Caco-2 (cell line): ENCODE data around the gene SLC35E1. TPM values are rescaled to one million over a fixed set of nuclear protein-coding genes. Genes with fewer than 3 reads are reported as not detected.

Experiments
- BruUV-seq: library from RNA; stranded (reverse); fragments of 400-500 nt; replicated peaks from 2 replicates; lab custom pipeline; 2021; lab: Mats Ljungman, UMichigan
- CTCF ChIA-PET: fragments of 300-600 bp; sonication (Branson Sonifier 250); formaldehyde crosslinking; loops from one replicate; lab custom pipeline; 2022; ENCODE audit warnings: antibody characterized with exemption; lab: Charles Lee
- POLR2A ChIA-PET: fragments of 300-600 bp; sonication (Branson Sonifier 250); formaldehyde crosslinking; loops from one replicate; lab custom pipeline; 2022; ENCODE audit warnings: antibody characterized with exemption; lab: Charles Lee
- DNase-seq, 2 experiments: peaks; one replicate each; pipeline versions ENCODE4 v3.0.0 to v3.0.0-alpha.2; 2020 to 2022
- H3K27me3 ChIP-seq: replicated peaks from 2 replicates; pipeline ENCODE4 v1.6.0; 2011; ENCODE audit warnings: low read length; ENCODE audit not compliant: control insufficient read depth, insufficient read depth
- H3K36me3 ChIP-seq: 2 replicates; pipeline ENCODE4 v1.5.1; 2011; ENCODE audit warnings: low read length; ENCODE audit not compliant: control insufficient read depth, insufficient read depth
- H3K4me1 ChIP-seq: fragments of 250-450 bp; sonication (Bioruptor Pico); 2 replicates; pipeline ENCODE4 v1.5.1; 2020; ENCODE audit warnings: mild to moderate bottlenecking
- H3K4me3 ChIP-seq: 2 replicates; pipeline ENCODE4 v1.5.1; 2011; ENCODE audit warnings: low read depth, mild to moderate bottlenecking, control low read depth, low read length
- H3K9me3 ChIP-seq: fragments of 250-450 bp; sonication (Bioruptor Pico); 2 replicates; pipeline ENCODE4 v1.5.1; 2020; ENCODE audit warnings: mild to moderate bottlenecking, moderate library complexity
- H3K27ac Mint-ChIP-seq: one replicate; pipeline ENCODE4 v1.8.0; 2022; ENCODE audit warnings: mixed read lengths; ENCODE audit not compliant: unreplicated experiment
- H3K27me3 Mint-ChIP-seq: one replicate; pipeline ENCODE4 v1.8.0; 2022; ENCODE audit warnings: mixed read lengths; ENCODE audit not compliant: insufficient read depth, unreplicated experiment
- H3K36me3 Mint-ChIP-seq: one replicate; pipeline ENCODE4 v1.8.0; 2022; ENCODE audit warnings: mild to moderate bottlenecking, mixed read lengths; ENCODE audit not compliant: insufficient read depth, unreplicated experiment
- H3K4me1 Mint-ChIP-seq: one replicate; pipeline ENCODE4 v1.8.0; 2022; ENCODE audit warnings: low read depth, mixed read lengths; ENCODE audit not compliant: unreplicated experiment
- H3K4me3 Mint-ChIP-seq: one replicate; pipeline ENCODE4 v1.8.0; 2022; ENCODE audit warnings: mild to moderate bottlenecking, moderate library complexity, mixed read lengths; ENCODE audit not compliant: unreplicated experiment
- H3K9me3 Mint-ChIP-seq: one replicate; pipeline ENCODE4 v1.8.0; 2022; ENCODE audit warnings: mixed read lengths; ENCODE audit not compliant: unreplicated experiment
- CTCF ChIP-seq, 2 experiments: fragments of 200-600 bp in 1 of 2; IDR thresholded peaks; 1 replicate in 1 of 2; 2 replicates in 1 of 2; pipeline versions ENCODE4 v1.5.1 to v1.8.0; 2011 to 2022; ENCODE audit warnings: antibody characterized with exemption in 1 of 2, control low read depth in 1 of 2, inconsistent platforms in 1 of 2, low read depth in 1 of 2, low read length in 1 of 2, mild to moderate bottlenecking in 1 of 2, moderate library complexity in 1 of 2; ENCODE audit not compliant: insufficient read depth in 1 of 2, severe bottlenecking in 1 of 2, unreplicated experiment in 1 of 2
- intact Hi-C: fragments of 100-400 bp; cut with micrococcal nuclease; formaldehyde crosslinking; loops from one replicate; pipeline ENCODE4 v1.10.0; 2022; ENCODE audit not compliant: unreplicated experiment
- total RNA-seq: library from RNA; stranded (reverse); gene quantifications from 2 replicates; pipeline ENCODE4 v1.2.3, GENCODE V29; 2022

The SLC35E1 gene
- total RNA-seq, 1 experiment from 2014 or later: 37.9 TPM

DNA sequence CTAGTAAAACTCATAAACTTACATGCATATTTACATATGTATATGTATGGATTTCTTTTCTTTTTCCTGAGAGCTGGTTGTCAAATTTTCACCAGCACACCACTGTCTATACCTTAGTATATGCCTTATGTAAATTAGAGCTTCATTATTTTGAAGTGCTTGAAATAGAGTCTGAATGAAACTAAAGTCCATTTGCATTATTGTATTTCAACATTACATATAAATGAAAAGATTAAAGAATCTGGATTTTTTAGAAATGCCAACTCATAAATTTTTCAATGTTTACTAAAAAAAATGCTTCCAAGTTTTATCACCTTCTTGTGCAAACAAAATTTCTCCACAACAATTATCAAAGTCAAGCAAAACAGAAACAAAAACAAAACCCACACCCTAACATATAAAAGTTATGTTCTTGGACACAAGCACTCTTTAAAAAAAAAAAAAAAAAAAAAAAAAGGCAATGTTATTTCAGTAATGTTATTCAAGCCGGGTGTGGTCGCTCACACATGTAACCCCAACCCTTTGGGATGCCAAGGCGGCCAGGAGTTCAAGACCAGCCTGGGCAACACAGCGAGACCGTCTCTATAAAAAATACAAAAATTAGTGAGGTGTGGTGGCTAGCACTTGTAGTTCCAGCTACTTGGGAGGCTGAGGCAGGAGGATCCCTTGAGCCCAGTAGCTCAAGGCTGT, 37.4 kb upstream of the SLC35E1 start:
- Histone ChIP-seq H3K4me3 (no peak overlapping the region), H3K36me3 (peaks cover 3% of the 10 kb centered on the region; the same call in 1 of the 2 replicates), H3K27me3 (no peaks in the 10 kb centered on the region), H3K9me3 (no peaks in the 10 kb centered on the region), H3K4me1 (no peaks in the 10 kb centered on the region)
- no peaks in the 10 kb centered on the region for H3K9me3 Mint-ChIP-seq
- H3K4me3 Mint-ChIP-seq: no peak overlapping the region
- peaks cover 11% of the 10 kb centered on the region for H3K36me3 Mint-ChIP-seq
- no peak for DNase-seq
- intact Hi-C loops: no loop called here
- H3K27ac Mint-ChIP-seq: no peak overlapping the region
- H3K4me1 Mint-ChIP-seq: peaks cover under 1% of the 10 kb centered on the region
- BruUV-seq: no TSS peak
- CTCF ChIA-PET: no interaction called here
- no peaks in the 10 kb centered on the region for H3K27me3 Mint-ChIP-seq
- POLR2A ChIA-PET: no interaction called here
- no peak for TF ChIP-seq CTCF (IDR thresholded peaks at IDR 0.05; ENCODE audit: insufficient read depth in 1 of 2, low read depth in 1 of 2, low read length in 1 of 2, severe bottlenecking in 1 of 2, unreplicated experiment in 1 of 2)

- ChIA-PET POLR2A (no interaction called here), CTCF (no interaction called here)
- Mint-ChIP-seq H3K27ac (no peak overlapping the region), H3K27me3 (no peaks in the 10 kb centered on the region), H3K4me1 (no peaks in the 10 kb centered on the region), H3K36me3 (peaks cover 11% of the 10 kb centered on the region), H3K9me3 (no peaks in the 10 kb centered on the region), H3K4me3 (no peak overlapping the region)
- DNase-seq: no peak
- Histone ChIP-seq H3K36me3 (peaks cover 3% of the 10 kb centered on the region; the same call in 1 of the 2 replicates), H3K9me3 (no peaks in the 10 kb centered on the region), H3K27me3 (no peaks in the 10 kb centered on the region), H3K4me1 (no peaks in the 10 kb centered on the region), H3K4me3 (no peak overlapping the region)
- intact Hi-C loops: no loop called here
- BruUV-seq: no TSS peak
- TF ChIP-seq CTCF (IDR thresholded peaks at IDR 0.05; ENCODE audit: insufficient read depth in 1 of 2, low read depth in 1 of 2, low read length in 1 of 2, severe bottlenecking in 1 of 2, unreplicated experiment in 1 of 2): no peak
These were observed 36.1 kb upstream of the SLC35E1 start for GRCh38 chr19:16608290-16608739.

DNA sequence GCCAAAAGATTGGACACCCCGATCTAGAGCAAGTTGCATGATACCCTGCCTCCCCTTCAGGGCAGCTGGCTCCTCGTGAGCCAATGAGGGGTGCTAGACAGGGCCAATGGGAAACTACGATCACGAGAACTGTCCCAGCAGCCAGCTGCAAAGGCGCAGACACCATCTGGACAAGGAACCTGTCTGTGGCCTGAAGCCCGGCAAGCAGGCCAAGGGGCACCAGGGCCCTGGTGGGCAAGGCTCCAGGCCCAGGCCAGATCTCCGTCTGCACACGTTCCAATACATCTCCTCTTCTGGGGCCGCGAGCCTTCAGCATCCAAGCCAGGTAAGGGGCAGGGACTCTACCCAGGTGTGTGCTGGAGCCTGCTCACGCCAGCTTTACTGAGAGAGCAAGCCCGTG, 35.6 kb upstream of the SLC35E1 start:
- no peaks in the 10 kb centered on the region for H3K27me3 Mint-ChIP-seq
- ChIA-PET CTCF (no interaction called here), POLR2A (no interaction called here)
- DNase-seq: no peak
- Histone ChIP-seq H3K36me3 (peaks cover 3% of the 10 kb centered on the region; the same call in 1 of the 2 replicates), H3K27me3 (no peaks in the 10 kb centered on the region), H3K9me3 (no peaks in the 10 kb centered on the region), H3K4me3 (no peak overlapping the region), H3K4me1 (no peaks in the 10 kb centered on the region)
- intact Hi-C loops: no loop called here
- TF ChIP-seq CTCF (IDR thresholded peaks at IDR 0.05; ENCODE audit: insufficient read depth in 1 of 2, low read depth in 1 of 2, low read length in 1 of 2, severe bottlenecking in 1 of 2, unreplicated experiment in 1 of 2): no peak
- H3K9me3 Mint-ChIP-seq: no peaks in the 10 kb centered on the region
- no peak overlapping the region for H3K27ac Mint-ChIP-seq
- H3K4me1 Mint-ChIP-seq: no peaks in the 10 kb centered on the region
- BruUV-seq: no TSS peak
- no peak overlapping the region for H3K4me3 Mint-ChIP-seq
- peaks cover 11% of the 10 kb centered on the region for H3K36me3 Mint-ChIP-seq
